ENCODE results near the gene SAMD13. TPM values are rescaled to one million over a fixed set of nuclear protein-coding genes. Genes with fewer than 3 reads are reported as not detected.

Gene SAMD13
- total and polyA plus RNA-seq, 2 donors (not counting 3 experiments of a cell fraction or from before 2014, with no cell fraction given), result 1.2 to 4.8 TPM

- BruUV-seq (replicated peaks), result no TSS peak
- Histone ChIP-seq H3K9me1 (replicated peaks; ENCODE audit: control insufficient read depth, extremely low read depth, insufficient read depth, low read length) (no peaks in the 10 kb centered on the region), H3K4me1 (ENCODE audit: control insufficient read depth, extremely low read depth, insufficient read depth, low read length) (peaks cover 28% of the 10 kb centered on the region), H3K9ac (replicated peaks; ENCODE audit: extremely low read depth, insufficient read depth, low read length) (no peak overlapping the region), H3K27me3 (ENCODE audit: control insufficient read depth in 2 of 2, insufficient read depth in 2 of 2, low read length in 2 of 2) (no peaks in the 10 kb centered on the region), H3K79me2 (ENCODE audit: control insufficient read depth, insufficient read depth, low read length) (no peaks in the 10 kb centered on the region), H3K4me3 (replicated peaks in 1 of 3; ENCODE audit: insufficient read depth in 1 of 3, low read depth in 1 of 3, low read length in 3 of 3) (no peak overlapping the region), H2AFZ (ENCODE audit: low read depth, low read length) (no peak overlapping the region), H3K36me3 (ENCODE audit: control insufficient read depth in 2 of 2, extremely low read depth in 1 of 2, insufficient read depth in 2 of 2, low read length in 2 of 2) (no peaks in the 10 kb centered on the region), H3K4me2 (ENCODE audit: insufficient read depth, low read length) (no peak overlapping the region), H3K9me3 (replicated peaks; ENCODE audit: control insufficient read depth, insufficient read depth, low read length) (no peaks in the 10 kb centered on the region), H3K27ac (ENCODE audit: insufficient read depth, low read depth, low read length) (peak overlapping the region; percentile 97), H4K20me1 (replicated peaks; ENCODE audit: control insufficient read depth, extremely low read depth, insufficient read depth, low read length) (no peaks in the 10 kb centered on the region)
- dilution Hi-C loops (cut with MboI; ENCODE audit: extremely low pct_ligation_motif_present, low sequenced_read_pairs), result no loop called here
- TF ChIP-seq POLR2AphosphoS5 (IDR thresholded peaks at IDR 0.05; ENCODE audit: insufficient read depth, low read depth, low read length), result no peak
- ChIA-PET POLR2A (no interaction called here), CTCF (no interaction called here)
- no peak for FAIRE-seq
- DNase-seq (ENCODE audit: low read depth, low spot score), result no peak
- intact Hi-C loops (cut with micrococcal nuclease), result loop anchor here (2.0 kb wide), 1 partner anchor 16 kb away; no protein-coding TSS in a partner anchor
Measured at GRCh38 chr1:84367219-84367618, 65.7 kb downstream of the SAMD13 start.

GRCh38 chr1:84368441-84368840, 66.9 kb downstream of the SAMD13 start:
- no peak for FAIRE-seq
- intact Hi-C loops (cut with micrococcal nuclease), result no loop called here

More at GRCh38 chr1:84368441-84368840, 66.9 kb downstream of the SAMD13 start:
- dilution Hi-C loops (cut with MboI; ENCODE audit: extremely low pct_ligation_motif_present, low sequenced_read_pairs), result no loop called here
- Histone ChIP-seq H4K20me1 (replicated peaks; ENCODE audit: control insufficient read depth, extremely low read depth, insufficient read depth, low read length) (no peaks in the 10 kb centered on the region), H3K27me3 (ENCODE audit: control insufficient read depth in 2 of 2, insufficient read depth in 2 of 2, low read length in 2 of 2) (no peaks in the 10 kb centered on the region), H3K9me1 (replicated peaks; ENCODE audit: control insufficient read depth, extremely low read depth, insufficient read depth, low read length) (no peaks in the 10 kb centered on the region), H3K4me3 (replicated peaks in 1 of 3; ENCODE audit: insufficient read depth in 1 of 3, low read depth in 1 of 3, low read length in 3 of 3) (no peak overlapping the region), H3K4me2 (ENCODE audit: insufficient read depth, low read length) (no peak overlapping the region), H3K9ac (replicated peaks; ENCODE audit: extremely low read depth, insufficient read depth, low read length) (no peak overlapping the region), H3K36me3 (ENCODE audit: control insufficient read depth in 2 of 2, extremely low read depth in 1 of 2, insufficient read depth in 2 of 2, low read length in 2 of 2) (no peaks in the 10 kb centered on the region), H3K9me3 (replicated peaks; ENCODE audit: control insufficient read depth, insufficient read depth, low read length) (no peaks in the 10 kb centered on the region), H3K27ac (ENCODE audit: insufficient read depth, low read depth, low read length) (no peak overlapping the region), H2AFZ (ENCODE audit: low read depth, low read length) (no peak overlapping the region), H3K4me1 (ENCODE audit: control insufficient read depth, extremely low read depth, insufficient read depth, low read length) (peaks cover 25% of the 10 kb centered on the region), H3K79me2 (ENCODE audit: control insufficient read depth, insufficient read depth, low read length) (no peaks in the 10 kb centered on the region)
- no TSS peak for BruUV-seq (replicated peaks)
- ChIA-PET CTCF (no interaction called here), POLR2A (no interaction called here)
- no peak for DNase-seq (ENCODE audit: low read depth, low spot score)
- TF ChIP-seq MYC (IDR thresholded peaks at IDR 0.05; ENCODE audit: low read depth, low read length) (no peak), CTCF (IDR thresholded peaks at IDR 0.05; ENCODE audit: extremely low read depth in 1 of 2, insufficient read depth in 1 of 2, low read depth in 1 of 2, low read length in 2 of 2) (no peak), JUN (IDR thresholded peaks at IDR 0.05; ENCODE audit: borderline replicate concordance, insufficient read depth, insufficient read length, low read depth) (no peak), EZH2 (IDR thresholded peaks at IDR 0.05; ENCODE audit: borderline replicate concordance, low read depth, low read length, severe bottlenecking) (no peak), GATA2 (IDR thresholded peaks at IDR 0.05; ENCODE audit: insufficient read depth, insufficient read length, low read depth, low read length) (no peak), POLR2A (IDR thresholded peaks at IDR 0.05; ENCODE audit: low read depth, low read length) (no peak), POLR2AphosphoS5 (IDR thresholded peaks at IDR 0.05; ENCODE audit: insufficient read depth, low read depth, low read length) (no peak), FOS (IDR thresholded peaks at IDR 0.05; ENCODE audit: borderline replicate concordance, insufficient read depth, low read length) (no peak), MAX (IDR thresholded peaks at IDR 0.05; ENCODE audit: insufficient read depth, insufficient read length) (no peak)

All from endothelial cell of umbilical vein (primary cell).